ENCODE results near the gene ZNF883. TPM values are rescaled to one million over a fixed set of nuclear protein-coding genes. Genes with fewer than 3 reads are reported as not detected.

The ZNF883 gene
- total and polyA plus RNA-seq, 2 of the 8 experiments (the other 6 are each of a cell fraction or from before 2014, with no cell fraction given), result 6.1 to 20.2 TPM

- Histone ChIP-seq H3K9me3 (ENCODE audit: insufficient read depth in 2 of 2, low read depth in 1 of 2, low read length in 1 of 2) (peaks cover 5 to 9% of the 10 kb centered on the region in 2 experiments), H3K4me3 (ENCODE audit: extremely low read depth in 1 of 4, insufficient read depth in 2 of 4, low read depth in 3 of 4, low read length in 4 of 4) (no peak overlapping the region), H2BK20ac (ENCODE audit: low read length) (no peak overlapping the region), H2BK15ac (ENCODE audit: low read length) (no peak overlapping the region), H3K18ac (ENCODE audit: extremely low read depth, low read length) (no peak overlapping the region), H2AK5ac (ENCODE audit: low read depth, low read length) (no peak overlapping the region), H2AFZ (ENCODE audit: low read length) (no peak overlapping the region), H4K91ac (replicated peaks; ENCODE audit: insufficient read length, low read length) (no peak overlapping the region), H2BK120ac (replicated peaks; ENCODE audit: low read depth, low read length) (no peak overlapping the region), H3K4me2 (ENCODE audit: insufficient read depth in 1 of 2, low read depth in 2 of 2, low read length in 2 of 2) (no peak overlapping the region), H3K36me3 (ENCODE audit: control insufficient read depth in 2 of 4, insufficient read depth in 4 of 4, low read length in 3 of 4) (no peaks in the 10 kb centered on the region), H3K4me1 (replicated peaks in 1 of 4; ENCODE audit: control insufficient read depth in 3 of 4, insufficient read depth in 4 of 4, low read length in 3 of 4) (no peaks in the 10 kb centered on the region), H3K4ac (replicated peaks; ENCODE audit: insufficient read length, low read depth, low read length) (no peak overlapping the region), H4K8ac (ENCODE audit: extremely low read depth, insufficient read depth, low read length) (no peak overlapping the region), H3K23me2 (ENCODE audit: low read depth, low read length) (no peaks in the 10 kb centered on the region), H4K5ac (ENCODE audit: insufficient read length, low read depth, low read length) (no peak overlapping the region), H3K27ac (ENCODE audit: low read depth, low read length) (no peak overlapping the region), H3K56ac (replicated peaks; ENCODE audit: insufficient read length, low read depth, low read length) (no peak overlapping the region), H3K23ac (ENCODE audit: insufficient read length) (no peak overlapping the region), H2BK5ac (ENCODE audit: low read depth, low read length) (no peak overlapping the region), H3K27me3 (replicated peaks in 1 of 4; ENCODE audit: control insufficient read depth in 3 of 4, extremely low read depth in 1 of 4, insufficient read depth in 3 of 4, low read length in 3 of 4) (peaks cover 0 to 3% (median 0%) of the 10 kb centered on the region in 4 experiments; a peak in 1 of 7 replicates), H3K79me2 (ENCODE audit: control insufficient read depth in 1 of 2, insufficient read depth in 2 of 2, low read length in 2 of 2) (no peaks in the 10 kb centered on the region), H3K79me1 (ENCODE audit: low read depth, low read length) (no peaks in the 10 kb centered on the region), H3K9ac (replicated peaks in 1 of 4; ENCODE audit: extremely low read depth in 1 of 4, low read depth in 3 of 4, low read length in 3 of 4) (no peak overlapping the region), H4K20me1 (replicated peaks in 1 of 2; ENCODE audit: control insufficient read depth in 1 of 2, insufficient read depth in 2 of 2, low read length in 2 of 2) (no peaks in the 10 kb centered on the region), H3K14ac (ENCODE audit: insufficient read length) (no peak overlapping the region), H2BK12ac (ENCODE audit: low read depth, low read length) (no peak overlapping the region)
- TF ChIP-seq CTBP2 (IDR thresholded peaks at IDR 0.05; ENCODE audit: borderline replicate concordance, insufficient read depth, insufficient read length, low read length), result no peak
- TF ChIP-seq NANOG (IDR thresholded peaks at IDR 0.05; ENCODE audit: insufficient read depth, low read depth, low read length, poor library complexity, severe bottlenecking), result no peak
- ChIA-PET CTCF (ENCODE audit: partially characterized antibody) (interaction anchor here (1.2 to 4.9 kb wide), 4 partner anchors 9 to 199 kb away, joined by 3 to 28 read pairs (median 8); no protein-coding TSS in a partner anchor), POLR2A (ENCODE audit: partially characterized antibody) (no interaction called here)
- WGBS, 2 experiments (ENCODE audit: extremely low coverage in 1 of 2, insufficient coverage in 1 of 2, insufficient read length in 1 of 2, insufficient replicate concordance in 2 of 2, low coverage in 1 of 2, low lambda C conversion rate in 2 of 2, missing lambda C conversion rate in 1 of 2), result 90% methylated on average over 4 of the region's 4 CpGs; no CpG with 5 or more reads in 1 of the 2 experiments
- FAIRE-seq (no peak), DNase-seq (ENCODE audit: low read depth in 1 of 2, low spot score in 2 of 2) (no peak)
These were observed 98.7 kb downstream of the ZNF883 start for GRCh38 chr9:112913326-112913725.
